Measurements from ENCODE around the gene P2RY4. TPM values are rescaled to one million over a fixed set of nuclear protein-coding genes. Genes with fewer than 3 reads are reported as not detected.

Gene P2RY4
- 1 to 10 TPM in 1 of 4 donors, under 1 TPM in 2, not detected in 1; 0.51 to 2.1 (median 0.75) TPM for total RNA-seq

GRCh38 chrX:70260104-70260503 is at the start of gene P2RY4:
TSS of gene P2RY4 (minus strand) at chrX:70260204. CDS start at chrX:70259624, 580 bp downstream.
- TF ChIP-seq CTCF (IDR thresholded peaks at IDR 0.05; ENCODE audit: low read depth), result no peak

- no peak for TF ChIP-seq CTCF (IDR thresholded peaks at IDR 0.05; ENCODE audit: low read depth)
Observed at GRCh38 chrX:70301716-70302115, 41.7 kb upstream of the P2RY4 start.

- TF ChIP-seq CTCF (IDR thresholded peaks at IDR 0.05; ENCODE audit: low read depth), result no peak
Observed at GRCh38 chrX:70293621-70294020, 33.6 kb upstream of the P2RY4 start.

- no peak for TF ChIP-seq CTCF (IDR thresholded peaks at IDR 0.05; ENCODE audit: low read depth)
Observed at GRCh38 chrX:70292788-70293187, 32.8 kb upstream of the P2RY4 start.

- TF ChIP-seq CTCF (IDR thresholded peaks at IDR 0.05; ENCODE audit: low read depth), result no peak
Observed at GRCh38 chrX:70289793-70290770, 30.1 kb upstream of the P2RY4 start, which contains the start of the genes KIF4A and PDZD11. TSS of gene KIF4A (plus strand) at chrX:70290104. CDS start at chrX:70290459, 355 bp downstream. TSS of gene PDZD11 (minus strand) at chrX:70289927. CDS start at chrX:70289341, 586 bp downstream.

GRCh38 chrX:70289168-70289792 is 29.3 kb upstream of the P2RY4 start:
- TF ChIP-seq CTCF (IDR thresholded peaks at IDR 0.05; ENCODE audit: low read depth), result no peak

GRCh38 chrX:70281951-70282350 is 21.9 kb upstream of the P2RY4 start, which contains the start of gene RAB41:
TSS of gene RAB41 (plus strand) at chrX:70282172. CDS start at chrX:70282218, 46 bp downstream.
- TF ChIP-seq CTCF (IDR thresholded peaks at IDR 0.05; ENCODE audit: low read depth), result no peak

Measured in subcutaneous adipose tissue (tissue), 4 donors.